Hepatocyte (in vitro differentiated cells): ENCODE data around the gene GRM8. TPM values are rescaled to one million over a fixed set of nuclear protein-coding genes. Genes with fewer than 3 reads are reported as not detected.

Source experiments
- DNase-seq: peaks from one replicate; pipeline ENCODE4 v3.0.0-alpha.2; 2016; ENCODE audit warnings: low spot score
- H2AFZ ChIP-seq: fragments of 200-600 bp; sonication (generic); 2 replicates; pipeline ENCODE4 v1.6.0; 2016; ENCODE audit warnings: antibody characterized with exemption, mild to moderate bottlenecking
- H3K27ac ChIP-seq: fragments of 200-600 bp; sonication (generic); 2 replicates; pipeline ENCODE4 v1.5.1; 2016; ENCODE audit warnings: mild to moderate bottlenecking
- H3K27me3 ChIP-seq: fragments of 200-600 bp; sonication (generic); 2 replicates; pipeline ENCODE4 v1.6.1; 2016
- H3K36me3 ChIP-seq: fragments of 200-600 bp; sonication (generic); replicated peaks from 2 replicates; pipeline ENCODE4 v1.5.1; 2016; ENCODE audit warnings: low read depth; ENCODE audit not compliant: insufficient read depth
- H3K4me1 ChIP-seq: fragments of 200-600 bp; sonication (generic); 2 replicates; pipeline ENCODE4 v1.5.1; 2016; ENCODE audit warnings: mild to moderate bottlenecking, moderate library complexity; ENCODE audit not compliant: insufficient read depth
- H3K4me2 ChIP-seq: fragments of 200-600 bp; sonication (generic); 2 replicates; pipeline ENCODE4 v1.6.0; 2016
- H3K4me3 ChIP-seq: fragments of 200-600 bp; sonication (generic); 2 replicates; pipeline ENCODE4 v1.5.1; 2016; ENCODE audit warnings: mild to moderate bottlenecking
- H3K79me2 ChIP-seq: fragments of 200-600 bp; sonication (generic); 2 replicates; pipeline ENCODE4 v1.6.0; 2017; ENCODE audit warnings: mild to moderate bottlenecking
- H3K9me2 ChIP-seq: fragments of 200-600 bp; sonication (generic); replicated peaks from 2 replicates; pipeline ENCODE4 v1.6.0; 2017; ENCODE audit warnings: mild to moderate bottlenecking; ENCODE audit not compliant: insufficient read depth
- H3K9me3 ChIP-seq: fragments of 200-600 bp; sonication (generic); 2 replicates; pipeline ENCODE4 v1.5.1; 2016; ENCODE audit warnings: low read depth, mild to moderate bottlenecking
- H4K20me1 ChIP-seq: fragments of 200-600 bp; sonication (generic); 2 replicates; pipeline ENCODE4 v1.6.0; 2016; ENCODE audit warnings: mild to moderate bottlenecking; ENCODE audit not compliant: insufficient read depth, poor library complexity, severe bottlenecking
- EZH2 ChIP-seq: fragments of 200-600 bp; sonication (generic); IDR thresholded peaks from 2 replicates; pipeline ENCODE4 v1.6.1; 2016; ENCODE audit warnings: antibody characterized with exemption, mild to moderate bottlenecking, borderline replicate concordance
- EZH2phosphoT487 ChIP-seq: fragments of 200-600 bp; sonication (generic); IDR thresholded peaks from one replicate; pipeline ENCODE4 v1.6.1; 2018; ENCODE audit warnings: antibody characterized with exemption, mild to moderate bottlenecking, low read depth, moderate library complexity; ENCODE audit not compliant: unreplicated experiment, severe bottlenecking
- WGBS: methylation state at CpG from one replicate; pipeline ENCODE4 v1.1.6; 2016; ENCODE audit warnings: low lambda C conversion rate; ENCODE audit errors: missing lambda C conversion rate; 5-methylcytosine and 5-hydroxymethylcytosine counted together
- polyA plus RNA-seq: library from polyadenylated mRNA; unstranded; fragments of >200 nt; fragmentation: Nextera tagmentation; extraction: Ambion mirVana; gene quantifications from 2 replicates; pipeline ENCODE4 v1.2.1, GENCODE V29; 2016
- total RNA-seq: library from RNA; depleted of rRNA; stranded (reverse); fragments of >200 nt; gene quantifications from 2 replicates; pipeline ENCODE4 v1.2.3, GENCODE V29; 2014
- TF ChIP-seq, protein P1 (sequence below): fragments of 200-600 bp; sonication (generic); IDR thresholded peaks from 2 replicates; pipeline ENCODE4 v1.5.1; 2016; ENCODE audit warnings: antibody characterized with exemption, mild to moderate bottlenecking; ENCODE audit not compliant: poor library complexity

Gene GRM8
- total and polyA plus RNA-seq, 2 experiments from 2014 or later: 0.62 to 4.5 TPM

DNA sequence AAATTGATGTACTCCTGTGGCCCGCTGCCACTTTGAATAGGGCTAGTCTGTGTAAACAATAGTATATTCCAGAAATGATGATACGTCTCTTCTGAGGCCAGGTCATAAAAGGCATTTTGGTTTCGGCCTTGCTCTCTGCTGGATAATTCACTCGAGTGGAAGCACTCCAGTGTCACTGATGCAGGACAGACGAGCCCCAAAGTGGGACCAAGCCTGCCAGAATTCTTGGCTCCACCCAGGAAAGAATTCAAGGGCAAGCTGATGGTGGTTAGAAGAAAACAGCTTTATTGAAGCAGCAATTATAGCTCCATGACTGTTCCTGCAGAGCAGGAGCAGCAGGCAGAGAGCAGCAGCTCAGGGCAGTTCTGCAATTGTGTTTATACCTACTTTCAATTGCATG, 717.6 kb downstream of the GRM8 start:
- 77% methylated on average over 5 of the region's 5 CpGs for WGBS
- Histone ChIP-seq H3K79me2 (no peaks in the 10 kb centered on the region), H3K9me3 (no peaks in the 10 kb centered on the region), H3K4me2 (no peak overlapping the region), H3K36me3 (no peaks in the 10 kb centered on the region), H3K4me1 (no peaks in the 10 kb centered on the region), H4K20me1 (no peaks in the 10 kb centered on the region), H3K4me3 (no peak overlapping the region), H2AFZ (no peak overlapping the region), H3K27ac (no peak overlapping the region), H3K27me3 (no peaks in the 10 kb centered on the region), H3K9me2 (no peaks in the 10 kb centered on the region)
- TF ChIP-seq, protein P1, sequence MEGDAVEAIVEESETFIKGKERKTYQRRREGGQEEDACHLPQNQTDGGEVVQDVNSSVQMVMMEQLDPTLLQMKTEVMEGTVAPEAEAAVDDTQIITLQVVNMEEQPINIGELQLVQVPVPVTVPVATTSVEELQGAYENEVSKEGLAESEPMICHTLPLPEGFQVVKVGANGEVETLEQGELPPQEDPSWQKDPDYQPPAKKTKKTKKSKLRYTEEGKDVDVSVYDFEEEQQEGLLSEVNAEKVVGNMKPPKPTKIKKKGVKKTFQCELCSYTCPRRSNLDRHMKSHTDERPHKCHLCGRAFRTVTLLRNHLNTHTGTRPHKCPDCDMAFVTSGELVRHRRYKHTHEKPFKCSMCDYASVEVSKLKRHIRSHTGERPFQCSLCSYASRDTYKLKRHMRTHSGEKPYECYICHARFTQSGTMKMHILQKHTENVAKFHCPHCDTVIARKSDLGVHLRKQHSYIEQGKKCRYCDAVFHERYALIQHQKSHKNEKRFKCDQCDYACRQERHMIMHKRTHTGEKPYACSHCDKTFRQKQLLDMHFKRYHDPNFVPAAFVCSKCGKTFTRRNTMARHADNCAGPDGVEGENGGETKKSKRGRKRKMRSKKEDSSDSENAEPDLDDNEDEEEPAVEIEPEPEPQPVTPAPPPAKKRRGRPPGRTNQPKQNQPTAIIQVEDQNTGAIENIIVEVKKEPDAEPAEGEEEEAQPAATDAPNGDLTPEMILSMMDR: no peak
- no peak for TF ChIP-seq EZH2
- no peak for TF ChIP-seq EZH2phosphoT487
- no peak for DNase-seq

DNA sequence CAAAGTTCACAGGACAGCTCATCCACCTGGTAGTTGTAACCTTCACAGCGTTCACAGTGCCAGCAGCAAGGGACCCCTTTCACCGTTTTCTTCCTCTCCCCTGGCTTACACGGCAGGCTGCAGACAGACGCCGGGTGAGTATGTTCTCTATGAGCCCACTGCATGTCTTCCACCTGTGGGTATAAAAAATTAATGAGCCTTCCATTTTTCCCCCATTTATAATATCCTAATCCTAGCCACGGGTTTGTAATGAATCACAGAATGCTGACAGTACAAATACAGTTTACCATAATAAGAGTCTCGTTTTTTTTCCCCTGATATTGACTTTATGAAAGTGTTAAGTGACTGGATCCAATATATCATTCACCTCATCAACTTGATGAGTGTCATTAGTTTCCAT, 719.0 kb downstream of the GRM8 start:
- H4K20me1 ChIP-seq: no peaks in the 10 kb centered on the region
- H2AFZ ChIP-seq: no peak overlapping the region
- H3K9me2 ChIP-seq: no peaks in the 10 kb centered on the region
- H3K4me2 ChIP-seq: no peak overlapping the region
- no peak overlapping the region for H3K4me3 ChIP-seq
- no peaks in the 10 kb centered on the region for H3K4me1 ChIP-seq
- no peaks in the 10 kb centered on the region for H3K79me2 ChIP-seq
- no peak for DNase-seq
- TF ChIP-seq, protein P1: no peak
- no peak for TF ChIP-seq EZH2
- no peak for TF ChIP-seq EZH2phosphoT487
- no peaks in the 10 kb centered on the region for H3K9me3 ChIP-seq
- WGBS: 85% methylated on average over 7 of the region's 7 CpGs
- no peaks in the 10 kb centered on the region for H3K27me3 ChIP-seq
- H3K27ac ChIP-seq: no peak overlapping the region
- no peaks in the 10 kb centered on the region for H3K36me3 ChIP-seq

DNA sequence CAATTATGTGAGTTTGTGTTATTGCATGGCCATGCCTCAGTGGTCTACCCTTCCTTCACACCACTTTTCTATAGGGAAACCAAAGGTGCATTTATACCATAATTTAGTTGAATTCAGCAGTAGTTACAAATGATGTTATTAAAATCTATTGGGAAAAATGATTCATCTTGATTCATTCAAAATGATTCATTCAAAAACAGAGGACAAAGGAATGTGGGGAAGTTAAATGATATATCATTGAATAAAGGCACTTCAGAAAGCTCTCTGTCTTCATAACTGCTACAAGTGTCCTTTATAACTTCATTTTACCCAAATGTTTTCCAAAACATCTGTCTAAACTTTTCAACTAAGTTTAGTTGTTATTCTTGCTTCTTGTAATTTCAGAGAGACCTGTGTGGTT, 722.9 kb downstream of the GRM8 start:
- H3K9me2 ChIP-seq: no peaks in the 10 kb centered on the region

More for the DNA sequence above, 722.9 kb downstream of the GRM8 start:
- Histone ChIP-seq H3K27ac (no peak overlapping the region), H3K27me3 (no peaks in the 10 kb centered on the region), H3K36me3 (no peaks in the 10 kb centered on the region), H3K4me1 (no peaks in the 10 kb centered on the region), H4K20me1 (no peaks in the 10 kb centered on the region), H3K4me3 (no peak overlapping the region), H2AFZ (no peak overlapping the region), H3K79me2 (no peaks in the 10 kb centered on the region), H3K9me3 (no peaks in the 10 kb centered on the region), H3K4me2 (no peak overlapping the region)
- no peak for DNase-seq
- TF ChIP-seq, protein P1: no peak
- TF ChIP-seq EZH2phosphoT487 (no peak), EZH2 (no peak)
